SK-N-SH (cell line): ENCODE measurements around the gene TRIM9. TPM values are rescaled to one million over a fixed set of nuclear protein-coding genes. Genes with fewer than 3 reads are reported as not detected.

Experiments used
- CTCF ChIA-PET: fragments of 300-600, 350-600 bp; formaldehyde crosslinking; extraction: SDS; loops from one replicate; lab custom pipeline; 2021; lab: Yijun Ruan, JAX
- POLR2A ChIA-PET: fragments of 350-600 bp; sonication (Branson Sonifier 250); formaldehyde crosslinking; extraction: SDS; loops from one replicate; lab custom pipeline; 2020; ENCODE audit warnings: antibody characterized with exemption, inconsistent platforms; lab: Yijun Ruan, JAX
- DNase-seq: peaks from one replicate; pipeline ENCODE4 v3.0.0; 2012
- H2AFZ ChIP-seq: fragments of 200-600 bp; sonication (generic); 2 replicates; pipeline ENCODE4 v1.8.1; 2016; ENCODE audit warnings: antibody characterized with exemption, mild to moderate bottlenecking, low read depth
- H3F3A ChIP-seq: fragments of 200-600 bp; sonication (generic); replicated peaks from 2 replicates; pipeline ENCODE3; 2016; ENCODE audit warnings: antibody characterized with exemption, mild to moderate bottlenecking; ENCODE audit not compliant: insufficient read depth
- H3K27ac ChIP-seq, 2 experiments: fragments of 200-500 bp in 1 of 2; fragments of 200-600 bp in 1 of 2; sonication (Bioruptor generic) in 1 of 2; sonication (generic), shearing (Covaris generic) in 1 of 2; 2 replicates each; pipeline versions ENCODE4 v1.5.1 to v1.6.1; 2014 to 2016; ENCODE audit warnings: low read depth in 2 of 2, inconsistent platforms in 1 of 2, low read length in 1 of 2, mild to moderate bottlenecking in 1 of 2, mixed read lengths in 1 of 2
- H3K27me3 ChIP-seq: fragments of 200-600 bp; sonication (generic), shearing (Covaris generic); 2 replicates; pipeline ENCODE4 v1.6.1; 2016; ENCODE audit warnings: mixed run types; ENCODE audit not compliant: insufficient read depth
- H3K36me3 ChIP-seq, 2 experiments: fragments of 200-500 bp in 1 of 2; fragments of 200-600 bp in 1 of 2; sonication (Bioruptor generic) in 1 of 2; sonication (generic) in 1 of 2; replicated peaks in 1 of 2; 2 replicates each; pipeline versions ENCODE3 to v1.5.1; 2014 to 2016; ENCODE audit warnings: low read length in 1 of 2, mild to moderate bottlenecking in 1 of 2; ENCODE audit not compliant: insufficient read depth in 2 of 2, control insufficient read depth in 1 of 2
- H3K4me1 ChIP-seq, 2 experiments: fragments of 200-500 bp in 1 of 2; fragments of 200-600 bp in 1 of 2; sonication (Bioruptor generic) in 1 of 2; sonication (generic), shearing (Covaris generic) in 1 of 2; 2 replicates each; pipeline versions ENCODE4 v1.5.1 to v1.6.1; 2014 to 2016; ENCODE audit warnings: low read depth in 1 of 2, low read length in 1 of 2, mixed run types in 1 of 2; ENCODE audit not compliant: insufficient read depth in 2 of 2, control insufficient read depth in 1 of 2
- H3K4me2 ChIP-seq: fragments of 200-600 bp; sonication (generic), shearing (Covaris generic); 2 replicates; pipeline ENCODE4 v1.6.1; 2017; ENCODE audit warnings: mixed run types
- H3K4me3 ChIP-seq, 2 experiments: fragments of 200-500 bp in 1 of 2; fragments of 200-600 bp in 1 of 2; sonication (Bioruptor generic) in 1 of 2; sonication (generic), shearing (Covaris generic) in 1 of 2; 2 replicates each; pipeline versions ENCODE4 v1.5.1 to v1.8.1; 2014 to 2016; ENCODE audit warnings: low read depth in 2 of 2, inconsistent platforms in 1 of 2, low read length in 1 of 2, mild to moderate bottlenecking in 1 of 2, mixed read lengths in 1 of 2, moderate library complexity in 1 of 2
- H3K79me2 ChIP-seq: fragments of 200-600 bp; sonication (generic); 2 replicates; pipeline ENCODE4 v1.8.1; 2017; ENCODE audit warnings: mild to moderate bottlenecking; ENCODE audit not compliant: insufficient read depth
- H3K9ac ChIP-seq: fragments of 200-600 bp; sonication (generic); 2 replicates; pipeline ENCODE4 v1.6.1; 2017; ENCODE audit warnings: mixed run types
- H3K9me2 ChIP-seq: fragments of 200-600 bp; sonication (generic); 2 replicates; pipeline ENCODE4 v1.6.1; 2017; ENCODE audit warnings: mixed run types
- H3K9me3 ChIP-seq: fragments of 200-600 bp; sonication (generic); 2 replicates; pipeline ENCODE4 v1.6.1; 2017; ENCODE audit warnings: mixed run types, mild to moderate bottlenecking, moderate library complexity
- H4K20me1 ChIP-seq: fragments of 200-600 bp; sonication (generic); 2 replicates; pipeline ENCODE4 v1.6.1; 2017; ENCODE audit warnings: mild to moderate bottlenecking, mixed run types; ENCODE audit not compliant: insufficient read depth
- CTCF ChIP-seq: fragments of 200-600 bp; sonication (generic); IDR thresholded peaks from 2 replicates; pipeline ENCODE4 v1.6.1; 2017; ENCODE audit warnings: antibody characterized with exemption, mild to moderate bottlenecking, moderate library complexity
- EZH2phosphoT487 ChIP-seq: fragments of 200-600 bp; sonication (generic); IDR thresholded peaks from 2 replicates; pipeline ENCODE4 v1.6.1; 2017; ENCODE audit warnings: low read depth, mixed run types, mild to moderate bottlenecking, antibody characterized with exemption, moderate library complexity, borderline replicate concordance
- FOSL2 ChIP-seq: IDR thresholded peaks from 2 replicates; pipeline ENCODE4 v1.4.0; 2012; ENCODE audit warnings: low read depth, mild to moderate bottlenecking, moderate library complexity, borderline replicate concordance
- MAX ChIP-seq: IDR thresholded peaks from 2 replicates; pipeline ENCODE4 v1.4.0; 2012; ENCODE audit warnings: low read depth
- MEF2A ChIP-seq: IDR thresholded peaks from 2 replicates; pipeline ENCODE4 v1.4.0; 2012; ENCODE audit warnings: low read depth, borderline replicate concordance
- NFIC ChIP-seq: IDR thresholded peaks from 2 replicates; pipeline ENCODE4 v1.4.0; 2012; ENCODE audit warnings: borderline replicate concordance
- NRF1 ChIP-seq: IDR thresholded peaks from 2 replicates; pipeline ENCODE4 v1.6.1; 2012; ENCODE audit warnings: low read depth, mild to moderate bottlenecking, low read length
- PBX3 ChIP-seq: IDR thresholded peaks from 2 replicates; pipeline ENCODE4; 2012
- POLR2AphosphoS5 ChIP-seq: IDR thresholded peaks from 2 replicates; pipeline ENCODE4 v1.6.1; 2012; ENCODE audit warnings: low read depth, low read length
- TAF1 ChIP-seq: IDR thresholded peaks from 2 replicates; pipeline ENCODE4 v1.6.1; 2012; ENCODE audit warnings: low read depth, mild to moderate bottlenecking, low read length, moderate library complexity, borderline replicate concordance
- TCF12 ChIP-seq: IDR thresholded peaks from 2 replicates; pipeline ENCODE4 v1.4.0; 2012
- ZBTB33 ChIP-seq: IDR thresholded peaks from 2 replicates; pipeline ENCODE4 v1.4.0; 2012; ENCODE audit warnings: low read depth, borderline replicate concordance
- WGBS: methylation state at CpG from one replicate; pipeline ENCODE4 v1.1.6; 2017; ENCODE audit warnings: low lambda C conversion rate; 5-methylcytosine and 5-hydroxymethylcytosine counted together
- polyA plus RNA-seq, 3 experiments: library from polyadenylated mRNA; depleted of rRNA; stranded (reverse); fragments of >200 nt; gene quantifications; 2 replicates each; pipeline ENCODE4 v1.2.3, GENCODE V29; 2012

Gene TRIM9
- polyA plus RNA-seq, 1 of the 3 experiments (the other 2 are of a cell fraction) = 3.9 TPM

- Histone ChIP-seq H3K4me2 (0 out of 2 replicates have a peak overlapping the region, but pooled peaks have one; percentile 14), H3K9me3 (no peaks in the 10 kb centered on the region), H3K4me1 (peaks cover 21 to 33% of the 10 kb centered on the region in 2 experiments), H3K4me3 (no peak overlapping the region), H3F3A (peaks cover 11% of the 10 kb centered on the region), H4K20me1 (no peaks in the 10 kb centered on the region), H3K27ac (peak overlapping the region in 1 of 2 experiments; percentile 46; a peak in 1 of 4 replicates), H3K79me2 (no peaks in the 10 kb centered on the region), H3K36me3 (no peaks in the 10 kb centered on the region), H3K9ac (no peak overlapping the region), H3K9me2 (no peaks in the 10 kb centered on the region), H3K27me3 (no peaks in the 10 kb centered on the region), H2AFZ (no peak overlapping the region)
- ChIA-PET CTCF (interaction anchor here (0.9 to 1.4 kb wide), 4 partner anchors 13 to 71 kb away, joined by 3 to 4 read pairs (median 4); no protein-coding TSS in a partner anchor), POLR2A (interaction anchor here (1.0 kb wide), 1 partner anchor 86 kb away, joined by 3 read pairs; no protein-coding TSS in a partner anchor)
- no peak for DNase-seq
- WGBS = 82% methylated on average over 4 of the region's 4 CpGs
- TF ChIP-seq TAF1 (no peak), TCF12 (0 out of 2 replicates have a peak, but pooled peaks have one; percentile 15)
Measured at GRCh38 chr14:51018521-51018920, 76.4 kb downstream of the TRIM9 start.

- H3K4me3 ChIP-seq = no peak overlapping the region
- H3K36me3 ChIP-seq = peaks cover 0 to 1% of the 10 kb centered on the region in 2 experiments
- H3K4me2 ChIP-seq = no peak overlapping the region
- no peak overlapping the region for H2AFZ ChIP-seq
- peaks cover 9 to 17% of the 10 kb centered on the region in 2 experiments for H3K4me1 ChIP-seq
- peak overlapping the region in 1 of 2 experiments; percentile 18; a peak in 1 of 4 replicates for H3K27ac ChIP-seq
- CTCF ChIA-PET = interaction anchor here (0.6 kb wide), 2 partner anchors 9 to 59 kb away, joined by 3 read pairs; no protein-coding TSS in a partner anchor
- H3K27me3 ChIP-seq = no peaks in the 10 kb centered on the region
- TF ChIP-seq PBX3 (no peak), NFIC (no peak), ZBTB33 (no peak), NRF1 (no peak)
- TF ChIP-seq, all 33 proteins: peak for 0
- Histone ChIP-seq H3F3A (peaks cover 10% of the 10 kb centered on the region), H3K9me2 (no peaks in the 10 kb centered on the region), H4K20me1 (no peaks in the 10 kb centered on the region), H3K9ac (no peak overlapping the region), H3K79me2 (no peaks in the 10 kb centered on the region), H3K9me3 (no peaks in the 10 kb centered on the region)
- 82% methylated on average over 3 of the region's 3 CpGs for WGBS
- POLR2A ChIA-PET = no interaction called here
- DNase-seq = no peak
Measured at GRCh38 chr14:51014625-51015024, 80.3 kb downstream of the TRIM9 start.

- no peak overlapping the region for H3K9ac ChIP-seq
- H3F3A ChIP-seq = peaks cover 7% of the 10 kb centered on the region
- ChIA-PET POLR2A (no interaction called here), CTCF (interaction anchor here (0.6 kb wide), 1 partner anchor 60 kb away, joined by 3 read pairs; no protein-coding TSS in a partner anchor)
- H3K79me2 ChIP-seq = no peaks in the 10 kb centered on the region
- peak overlapping the region in 1 of 2 experiments; percentile 18; a peak in 2 of 4 replicates for H3K27ac ChIP-seq
- peaks cover 0 to 4% of the 10 kb centered on the region in 2 experiments for H3K36me3 ChIP-seq
- no peaks in the 10 kb centered on the region for H3K27me3 ChIP-seq
- TF ChIP-seq MEF2A = no peak
- TF ChIP-seq NRF1 = no peak
- 0 out of 2 replicates have a peak, but pooled peaks have one; percentile 9 for TF ChIP-seq PBX3
- no peak for TF ChIP-seq CTCF
- TF ChIP-seq FOSL2 = peak; percentile 10; the same call in 1 of the 2 replicates
- no peak for TF ChIP-seq EZH2phosphoT487
- TF ChIP-seq MAX = no peak
- TF ChIP-seq POLR2AphosphoS5 = no peak
- TF ChIP-seq NFIC = no peak
- no peak overlapping the region for H3K4me2 ChIP-seq
- WGBS = 52% methylated on average over 2 of the region's 2 CpGs
- no peaks in the 10 kb centered on the region for H3K9me3 ChIP-seq
- H4K20me1 ChIP-seq = no peaks in the 10 kb centered on the region
- H2AFZ ChIP-seq = no peak overlapping the region
- H3K4me1 ChIP-seq = peaks cover 4 to 12% of the 10 kb centered on the region in 2 experiments
- DNase-seq = no peak
- no peaks in the 10 kb centered on the region for H3K9me2 ChIP-seq
- no peak overlapping the region for H3K4me3 ChIP-seq
Measured at GRCh38 chr14:51014086-51014485, 80.8 kb downstream of the TRIM9 start.
